Measurements from ENCODE around the gene RAC3. TPM values are rescaled to one million over a fixed set of nuclear protein-coding genes. Genes with fewer than 3 reads are reported as not detected.

The RAC3 gene
- total and polyA plus RNA-seq, 2 of the 8 experiments (the other 6 are each of a cell fraction or from before 2014, with no cell fraction given) = 177 to 299 TPM

- TF ChIP-seq PHF8 (conservative IDR thresholded peaks at IDR 0.05; ENCODE audit: low read depth, low read length) = no peak
Measured at GRCh38 chr17:82024859-82025258, 6.6 kb upstream of the RAC3 start (continued).

Data from H1 (cell line).